ENCODE results near the gene CCNC.

Gene CCNC

GRCh38 chr6:99589290-99589672 lies 20.8 kb upstream of the CCNC start:
- POLR2A ChIA-PET, result interaction anchor here (1.4 to 2.0 kb wide), 5 partner anchors 20 to 164 kb away, joined by 3 to 29 read pairs (median 5); partner anchors contain the start of genes CCNC and PNISR
- peak overlapping the region; percentile 51 for H3K4me3 ChIP-seq (ENCODE audit: low read depth, low read length)
- TF ChIP-seq ZNF626 (tag by site-specific recombination; IDR thresholded peaks at IDR 0.05) (no peak), ZNF239 (tag by site-specific recombination; IDR thresholded peaks at IDR 0.05) (no peak), ZNF140 (tag by site-specific recombination; IDR thresholded peaks at IDR 0.05) (no peak), BCL11B (tag by site-specific recombination; IDR thresholded peaks at IDR 0.05; ENCODE audit: low read depth) (no peak), ZNF341 (tag by site-specific recombination; IDR thresholded peaks at IDR 0.05; ENCODE audit: low read depth) (peak; percentile 90), ZNF121 (tag by site-specific recombination; IDR thresholded peaks at IDR 0.05) (no peak), ZNF449 (tag by site-specific recombination; IDR thresholded peaks at IDR 0.05) (no peak), ZNF146 (tag by site-specific recombination; IDR thresholded peaks at IDR 0.05) (no peak), ZNF398 (tag by site-specific recombination; IDR thresholded peaks at IDR 0.05) (no peak), HOXA7 (CRISPR knock-in tag; IDR thresholded peaks at IDR 0.05; ENCODE audit: borderline replicate concordance) (no peak), ZNF280D (tag by site-specific recombination; IDR thresholded peaks at IDR 0.05) (no peak), ZNF426 (tag by site-specific recombination; IDR thresholded peaks at IDR 0.05) (no peak), ZFHX2 (tag by site-specific recombination; conservative IDR thresholded peaks at IDR 0.05) (peak; percentile 32; the same call in 1 of the 2 replicates), ZFP41 (tag by site-specific recombination; IDR thresholded peaks at IDR 0.05; ENCODE audit: borderline replicate concordance) (no peak), ZNF654 (tag by site-specific recombination; IDR thresholded peaks at IDR 0.05; ENCODE audit: low read depth) (no peak), KLF9 (tag by site-specific recombination; IDR thresholded peaks at IDR 0.05; ENCODE audit: low read depth) (no peak), ZNF621 (tag by site-specific recombination; IDR thresholded peaks at IDR 0.05) (no peak), ZNF394 (tag by site-specific recombination; IDR thresholded peaks at IDR 0.05; ENCODE audit: borderline replicate concordance) (peak; percentile 74; the same call in 1 of the 2 replicates), PRDM6 (tag by site-specific recombination; IDR thresholded peaks at IDR 0.05) (no peak), PRDM10 (tag by site-specific recombination; IDR thresholded peaks at IDR 0.05) (no peak), CTCF (tag by site-specific recombination; IDR thresholded peaks at IDR 0.05) (no peak), KLF8 (tag by site-specific recombination; IDR thresholded peaks at IDR 0.05) (no peak)

More at GRCh38 chr6:99589290-99589672, 20.8 kb upstream of the CCNC start:
- no peaks in the 10 kb centered on the region for H3K36me3 ChIP-seq (ENCODE audit: control insufficient read depth in 2 of 2, insufficient read depth in 1 of 2, low read length in 2 of 2)
- CTCF ChIA-PET, result interaction anchor here (1.2 to 2.7 kb wide), 7 partner anchors 10 to 159 kb away, joined by 3 to 35 read pairs (median 6); no protein-coding TSS in a partner anchor
- H3K9me3 ChIP-seq (ENCODE audit: control insufficient read depth, insufficient read depth, low read depth, low read length), result no peaks in the 10 kb centered on the region
- no peaks in the 10 kb centered on the region; the same call in 1 of the 2 replicates for H3K4me1 ChIP-seq (ENCODE audit: control insufficient read depth, insufficient read depth, low read length)
- no peak overlapping the region for H3K27ac ChIP-seq (ENCODE audit: extremely low read depth, low read depth, low read length)

Measured in HEK293 (cell line).